ENCODE data around the gene MAD1L1. TPM values are rescaled to one million over a fixed set of nuclear protein-coding genes. Genes with fewer than 3 reads are reported as not detected.
"Not testable (repeated sequence)": the region's sequence is repeated elsewhere in the genome, so short reads cannot be mapped to it uniquely, and the experiment has no call there.

MAD1L1 gene
- total RNA-seq, 1 donor from 2014 or later = 57.6 TPM

DNA sequence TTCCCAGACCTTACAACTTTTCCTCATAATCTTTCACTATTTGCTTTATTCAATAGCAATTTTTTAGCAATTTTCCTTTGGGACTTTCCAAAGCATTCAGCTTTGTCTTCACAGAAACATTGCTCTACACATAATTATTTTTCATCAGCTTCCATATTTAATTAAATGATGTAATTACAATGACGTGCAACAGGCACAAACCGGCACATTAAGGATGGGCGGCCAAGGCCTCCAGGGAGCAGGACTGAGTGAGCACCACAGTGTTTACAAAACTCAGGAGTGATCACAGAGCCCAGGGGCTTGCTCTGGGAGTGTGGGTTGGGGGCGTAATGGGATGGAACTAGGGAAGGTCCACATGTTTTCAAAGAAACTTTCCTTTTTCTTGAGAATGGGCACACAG, 69.8 kb downstream of the MAD1L1 start:
- TF ChIP-seq, protein P1, sequence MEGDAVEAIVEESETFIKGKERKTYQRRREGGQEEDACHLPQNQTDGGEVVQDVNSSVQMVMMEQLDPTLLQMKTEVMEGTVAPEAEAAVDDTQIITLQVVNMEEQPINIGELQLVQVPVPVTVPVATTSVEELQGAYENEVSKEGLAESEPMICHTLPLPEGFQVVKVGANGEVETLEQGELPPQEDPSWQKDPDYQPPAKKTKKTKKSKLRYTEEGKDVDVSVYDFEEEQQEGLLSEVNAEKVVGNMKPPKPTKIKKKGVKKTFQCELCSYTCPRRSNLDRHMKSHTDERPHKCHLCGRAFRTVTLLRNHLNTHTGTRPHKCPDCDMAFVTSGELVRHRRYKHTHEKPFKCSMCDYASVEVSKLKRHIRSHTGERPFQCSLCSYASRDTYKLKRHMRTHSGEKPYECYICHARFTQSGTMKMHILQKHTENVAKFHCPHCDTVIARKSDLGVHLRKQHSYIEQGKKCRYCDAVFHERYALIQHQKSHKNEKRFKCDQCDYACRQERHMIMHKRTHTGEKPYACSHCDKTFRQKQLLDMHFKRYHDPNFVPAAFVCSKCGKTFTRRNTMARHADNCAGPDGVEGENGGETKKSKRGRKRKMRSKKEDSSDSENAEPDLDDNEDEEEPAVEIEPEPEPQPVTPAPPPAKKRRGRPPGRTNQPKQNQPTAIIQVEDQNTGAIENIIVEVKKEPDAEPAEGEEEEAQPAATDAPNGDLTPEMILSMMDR (IDR thresholded peaks at IDR 0.05; ENCODE audit: partially characterized antibody, unreplicated experiment) = no peak
- Mint-ChIP-seq H3K36me3 (ENCODE audit: unreplicated experiment) (no peaks in the 10 kb centered on the region), H3K4me3 (ENCODE audit: unreplicated experiment) (peak overlapping the region; percentile 73), H3K27me3 (ENCODE audit: unreplicated experiment) (peaks cover 3% of the 10 kb centered on the region), H3K27ac (ENCODE audit: unreplicated experiment) (peak overlapping the region; percentile 95), H3K9me3 (ENCODE audit: unreplicated experiment) (peaks cover 11% of the 10 kb centered on the region), H3K4me1 (ENCODE audit: low read depth, unreplicated experiment) (peaks cover 42% of the 10 kb centered on the region)
- peak; percentile 52 for DNase-seq

DNA sequence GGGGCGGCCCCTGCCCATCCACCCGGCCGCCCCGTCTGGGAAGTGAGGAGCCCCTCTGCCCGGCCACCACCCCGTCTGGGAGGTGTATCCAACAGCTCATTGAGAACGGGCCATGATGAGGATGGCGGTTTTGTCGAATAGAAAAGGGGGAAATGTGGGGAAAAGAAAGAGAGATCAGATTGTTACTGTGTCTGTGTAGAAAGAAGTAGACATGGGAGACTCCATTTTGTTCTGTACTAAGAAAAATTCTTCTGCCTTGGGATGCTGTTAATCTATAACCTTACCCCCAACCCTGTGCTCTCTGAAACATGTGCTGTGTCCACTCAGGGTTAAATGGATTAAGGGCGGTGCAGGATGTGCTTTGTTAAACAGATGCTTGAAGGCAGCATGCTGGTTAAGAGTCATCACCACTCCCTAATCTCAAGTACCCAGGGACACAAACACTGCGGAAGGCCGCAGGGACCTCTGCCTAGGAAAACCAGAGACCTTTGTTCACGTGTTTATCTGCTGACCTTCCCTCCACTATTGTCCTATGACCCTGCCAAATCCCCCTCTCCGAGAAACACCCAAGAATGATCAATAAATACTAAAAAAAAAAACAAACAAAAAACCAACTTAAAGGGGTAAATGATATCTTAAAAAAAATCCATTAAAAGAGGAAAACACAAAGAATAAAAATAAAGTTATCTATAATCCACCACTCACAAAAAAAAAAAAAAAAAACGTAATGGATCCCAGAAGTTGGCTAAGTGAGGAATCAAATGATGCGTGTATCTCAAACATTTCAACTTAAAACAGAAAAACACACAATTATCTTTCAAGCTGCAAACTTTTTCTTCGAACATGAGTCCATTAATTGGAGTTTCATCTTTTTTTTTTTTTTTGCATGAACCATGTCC, 70.5 kb downstream of the MAD1L1 start:
- peak overlapping the region; percentile 95 for H3K27ac Mint-ChIP-seq (ENCODE audit: unreplicated experiment)
- H3K4me1 Mint-ChIP-seq (ENCODE audit: low read depth, unreplicated experiment) = peaks cover 49% of the 10 kb centered on the region
- peaks cover 12% of the 10 kb centered on the region for H3K9me3 Mint-ChIP-seq (ENCODE audit: unreplicated experiment)
- H3K4me3 Mint-ChIP-seq (ENCODE audit: unreplicated experiment) = peak overlapping the region; percentile 42
- not testable (repeated sequence) for H3K36me3 Mint-ChIP-seq (ENCODE audit: unreplicated experiment); DNase-seq; H3K27me3 Mint-ChIP-seq (ENCODE audit: unreplicated experiment)

DNA sequence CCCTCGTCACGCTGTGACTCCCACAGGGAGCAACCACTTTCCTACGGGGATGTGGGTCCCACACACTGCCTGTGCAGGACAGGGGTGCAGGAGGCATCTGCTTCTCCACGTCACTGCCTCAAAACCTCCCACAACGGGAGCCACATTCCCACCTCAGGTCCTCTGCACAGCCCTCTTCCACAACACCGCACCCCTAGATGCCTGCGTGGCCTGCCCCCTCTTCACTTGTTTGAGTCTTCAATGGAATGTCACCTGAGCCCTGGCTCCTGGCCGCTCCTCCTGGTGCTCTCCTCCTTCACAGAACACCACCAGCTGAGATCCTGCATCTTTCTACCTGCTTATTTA, 73.6 kb downstream of the MAD1L1 start:
- Mint-ChIP-seq H3K27me3 (ENCODE audit: unreplicated experiment) (peaks cover 3% of the 10 kb centered on the region), H3K4me1 (ENCODE audit: low read depth, unreplicated experiment) (peaks cover 44% of the 10 kb centered on the region), H3K36me3 (ENCODE audit: unreplicated experiment) (no peaks in the 10 kb centered on the region), H3K27ac (ENCODE audit: unreplicated experiment) (peak overlapping the region; percentile 94), H3K9me3 (ENCODE audit: unreplicated experiment) (peaks cover 7% of the 10 kb centered on the region), H3K4me3 (ENCODE audit: unreplicated experiment) (peak overlapping the region; percentile 58)
- no peak for DNase-seq
- TF ChIP-seq, protein P1 (IDR thresholded peaks at IDR 0.05; ENCODE audit: partially characterized antibody, unreplicated experiment) = no peak

GRCh38 chr7:2158331-2159175, 74.2 kb downstream of the MAD1L1 start:
- peaks cover 7% of the 10 kb centered on the region for H3K9me3 Mint-ChIP-seq (ENCODE audit: unreplicated experiment)

More at GRCh38 chr7:2158331-2159175, 74.2 kb downstream of the MAD1L1 start:
- DNase-seq = no peak
- peak overlapping the region; percentile 48 for H3K4me3 Mint-ChIP-seq (ENCODE audit: unreplicated experiment)
- peaks cover 5% of the 10 kb centered on the region for H3K27me3 Mint-ChIP-seq (ENCODE audit: unreplicated experiment)
- H3K36me3 Mint-ChIP-seq (ENCODE audit: unreplicated experiment) = peaks cover under 1% of the 10 kb centered on the region
- H3K4me1 Mint-ChIP-seq (ENCODE audit: low read depth, unreplicated experiment) = peaks cover 39% of the 10 kb centered on the region
- peak overlapping the region; percentile 94 for H3K27ac Mint-ChIP-seq (ENCODE audit: unreplicated experiment)
- TF ChIP-seq, protein P1 (IDR thresholded peaks at IDR 0.05; ENCODE audit: partially characterized antibody, unreplicated experiment) = no peak
